SK-N-SH treated with all-trans-retinoic acid at 6 μM for 48 hours (cell line): ENCODE data around the gene ZCCHC7.
"Not testable (repeated sequence)": the region's sequence is repeated elsewhere in the genome, so short reads cannot be mapped to it uniquely, and the experiment has no call there.

Experiments
- ATAC-seq: fragments of 200-7000 bp; cut with Tn5 transposase; 3 replicates; pipeline ENCODE4 v1.9.1; 2020; ENCODE audit warnings: mild to moderate bottlenecking, moderate library complexity
- BACH2 ChIP-seq: fragments of 250-450 bp; sonication (Bioruptor Pico); IDR thresholded peaks from 2 replicates; pipeline ENCODE4 v1.9.0; 2021; ENCODE audit warnings: mild to moderate bottlenecking, borderline replicate concordance
- CREB5 ChIP-seq: fragments of 250-450 bp; sonication (Bioruptor Pico); IDR thresholded peaks from 2 replicates; pipeline ENCODE4 v1.5.1; 2020; ENCODE audit warnings: low read depth, mild to moderate bottlenecking, moderate library complexity
- CSDC2 ChIP-seq: fragments of 250-450 bp; sonication (Bioruptor Pico); IDR thresholded peaks from 2 replicates; pipeline ENCODE4 v1.5.0; 2020; ENCODE audit warnings: mild to moderate bottlenecking, moderate library complexity
- CSRNP3 ChIP-seq: fragments of 250-450 bp; sonication (Bioruptor Pico); IDR thresholded peaks from 2 replicates; pipeline ENCODE4 v1.5.1; 2021; ENCODE audit warnings: mild to moderate bottlenecking, moderate library complexity
- ESRRG ChIP-seq: fragments of 250-450 bp; sonication (Bioruptor Pico); IDR thresholded peaks from 2 replicates; pipeline ENCODE4 v1.6.1; 2021; ENCODE audit warnings: mild to moderate bottlenecking
- GLIS3 ChIP-seq: fragments of 250-450 bp; sonication (Bioruptor Pico); IDR thresholded peaks from 2 replicates; pipeline ENCODE4 v1.5.0; 2020; ENCODE audit warnings: mild to moderate bottlenecking, moderate library complexity
- ISL1 ChIP-seq: fragments of 250-450 bp; sonication (Bioruptor Pico); IDR thresholded peaks from 2 replicates; pipeline ENCODE4 v2.1.2; 2022; ENCODE audit warnings: mild to moderate bottlenecking, moderate library complexity
- OSR1 ChIP-seq: fragments of 250-450 bp; sonication (Bioruptor Pico); IDR thresholded peaks from 2 replicates; pipeline ENCODE4 v1.8.0; 2022; ENCODE audit warnings: moderate library complexity, mild to moderate bottlenecking, inconsistent platforms
- PATZ1 ChIP-seq: fragments of 250-450 bp; sonication (Bioruptor Pico); IDR thresholded peaks from 2 replicates; pipeline ENCODE4 v1.8.0; 2020; ENCODE audit warnings: mild to moderate bottlenecking, moderate library complexity, borderline replicate concordance
- POU6F1 ChIP-seq: fragments of 250-450 bp; sonication (Bioruptor Pico); IDR thresholded peaks from 2 replicates; pipeline ENCODE4 v1.8.0; 2021; ENCODE audit warnings: low read depth, mild to moderate bottlenecking, moderate library complexity, borderline replicate concordance
- PPARA ChIP-seq: fragments of 250-450 bp; sonication (Bioruptor Pico); IDR thresholded peaks from 2 replicates; pipeline ENCODE4 v1.5.0; 2020; ENCODE audit warnings: mild to moderate bottlenecking, borderline replicate concordance
- RARB ChIP-seq: fragments of 250-450 bp; sonication (Bioruptor Pico); IDR thresholded peaks from 2 replicates; pipeline ENCODE4 v1.8.0; 2021; ENCODE audit warnings: mild to moderate bottlenecking, moderate library complexity
- SNAI2 ChIP-seq: fragments of 250-450 bp; sonication (Bioruptor Pico); IDR thresholded peaks from 2 replicates; pipeline ENCODE4 v1.5.0; 2020; ENCODE audit warnings: mild to moderate bottlenecking, moderate library complexity
- TCF4 ChIP-seq: fragments of 250-450 bp; sonication (Bioruptor Pico); IDR thresholded peaks from 2 replicates; pipeline ENCODE4 v1.8.0; 2021; ENCODE audit warnings: mild to moderate bottlenecking, moderate library complexity, borderline replicate concordance
- TOX ChIP-seq: fragments of 250-450 bp; sonication (Bioruptor Pico); IDR thresholded peaks from 2 replicates; pipeline ENCODE4 v1.8.0; 2021; ENCODE audit warnings: mild to moderate bottlenecking, moderate library complexity, borderline replicate concordance
- TSHZ2 ChIP-seq: fragments of 250-450 bp; sonication (Bioruptor Pico); IDR thresholded peaks from 2 replicates; pipeline ENCODE4 v1.5.0; 2020; ENCODE audit warnings: mild to moderate bottlenecking, moderate library complexity
- ZC3H10 ChIP-seq: fragments of 250-450 bp; sonication (Bioruptor Pico); IDR thresholded peaks from 2 replicates; pipeline ENCODE4 v1.5.1; 2021; ENCODE audit warnings: mild to moderate bottlenecking, moderate library complexity
- ZFP3 ChIP-seq: fragments of 250-450 bp; sonication (Bioruptor Pico); IDR thresholded peaks from 2 replicates; pipeline ENCODE4 v1.5.0; 2020; ENCODE audit warnings: mild to moderate bottlenecking, moderate library complexity
- ZFP30 ChIP-seq: fragments of 450-650 bp; formaldehyde crosslinking; IDR thresholded peaks from 2 replicates; pipeline ENCODE4 v1.5.0; 2022; ENCODE audit warnings: mild to moderate bottlenecking, moderate library complexity
- ZNF565 ChIP-seq: fragments of 450-650 bp; formaldehyde crosslinking; conservative IDR thresholded peaks from 2 replicates; pipeline ENCODE4 v1.5.0; 2020; ENCODE audit warnings: low read depth, mild to moderate bottlenecking, moderate library complexity
- ZNF70 ChIP-seq: fragments of 450-650 bp; formaldehyde crosslinking; IDR thresholded peaks from 2 replicates; pipeline ENCODE4 v1.5.0; 2020; ENCODE audit warnings: mild to moderate bottlenecking, moderate library complexity
- ZNF8 ChIP-seq: fragments of 450-650 bp; formaldehyde crosslinking; IDR thresholded peaks from 2 replicates; pipeline ENCODE4 v1.5.0; 2020; ENCODE audit warnings: mild to moderate bottlenecking, moderate library complexity

The ZCCHC7 gene

GRCh38 chr9:37392272-37392671 is 271.9 kb downstream of the ZCCHC7 start:
- ATAC-seq, result no peak
- no peak for TF ChIP-seq CREB5
- TF ChIP-seq, all 23 proteins: peak for 0

- no peak for ATAC-seq
- TF ChIP-seq ISL1, result no peak
- no peak for TF ChIP-seq CREB5
- TF ChIP-seq TCF4 (CRISPR knock-in tag), result no peak
- TF ChIP-seq ZFP3 (CRISPR knock-in tag), result no peak
- no peak for TF ChIP-seq PPARA (CRISPR knock-in tag)
- no peak for TF ChIP-seq POU6F1 (CRISPR knock-in tag)
- TF ChIP-seq CSRNP3, result no peak
- no peak for TF ChIP-seq ZNF70 (CRISPR knock-in tag)
- no peak for TF ChIP-seq ZNF565
- no peak for TF ChIP-seq TSHZ2 (CRISPR knock-in tag)
- no peak for TF ChIP-seq ZC3H10 (CRISPR knock-in tag)
- no peak for TF ChIP-seq ZNF8 (CRISPR knock-in tag)
- no peak for TF ChIP-seq TOX (CRISPR knock-in tag)
- no peak for TF ChIP-seq PATZ1 (CRISPR knock-in tag)
- no peak for TF ChIP-seq OSR1 (CRISPR knock-in tag)
- TF ChIP-seq ZFP30 (CRISPR knock-in tag), result no peak
- no peak for TF ChIP-seq SNAI2 (CRISPR knock-in tag)
- TF ChIP-seq CSDC2, result no peak
- no peak for TF ChIP-seq GLIS3
- TF ChIP-seq, all 23 proteins: peak for 0
These were observed 274.9 kb downstream of the ZCCHC7 start for GRCh38 chr9:37395229-37395628.

- ATAC-seq, result no peak
- no peak for TF ChIP-seq TOX (CRISPR knock-in tag)
- no peak for TF ChIP-seq TSHZ2 (CRISPR knock-in tag)
- TF ChIP-seq TCF4 (CRISPR knock-in tag), result no peak
- TF ChIP-seq BACH2 (CRISPR knock-in tag), result no peak
- TF ChIP-seq ZC3H10 (CRISPR knock-in tag), result no peak
- no peak for TF ChIP-seq ZNF8 (CRISPR knock-in tag)
- TF ChIP-seq GLIS3, result no peak
- no peak for TF ChIP-seq OSR1 (CRISPR knock-in tag)
- no peak for TF ChIP-seq ESRRG (CRISPR knock-in tag)
- no peak for TF ChIP-seq ZFP3 (CRISPR knock-in tag)
- TF ChIP-seq ZFP30 (CRISPR knock-in tag), result no peak
- no peak for TF ChIP-seq ISL1
- TF ChIP-seq PATZ1 (CRISPR knock-in tag), result no peak
- no peak for TF ChIP-seq SNAI2 (CRISPR knock-in tag)
- TF ChIP-seq RARB (CRISPR knock-in tag), result no peak
- no peak for TF ChIP-seq CSDC2
These were observed 275.3 kb downstream of the ZCCHC7 start for GRCh38 chr9:37395663-37396062.

- ATAC-seq, result not testable (repeated sequence)
These were observed 277.6 kb downstream of the ZCCHC7 start for GRCh38 chr9:37397948-37398347.
